Measurements from ENCODE around the gene RNF157. TPM values are rescaled to one million over a fixed set of nuclear protein-coding genes. Genes with fewer than 3 reads are reported as not detected.
A peak's percentile ranks its signal among the peaks of the same experiment; 100 is the strongest.

RNF157 gene
- total and polyA plus RNA-seq, 2 of the 13 experiments (the other 11 are each of a cell fraction or from before 2014, with no cell fraction given), result 0.44 to 1.5 TPM

- TF ChIP-seq ZNF547 (CRISPR knock-in tag; IDR thresholded peaks at IDR 0.05) (no peak), SMC3 (IDR thresholded peaks at IDR 0.05; ENCODE audit: low read length) (peak; percentile 31; the same call in 1 of the 2 replicates), CEBPG (CRISPR knock-in tag; IDR thresholded peaks at IDR 0.05) (peak; percentile 94), HBP1 (CRISPR knock-in tag; IDR thresholded peaks at IDR 0.05; ENCODE audit: low read depth) (peak; percentile 88), RBM39 (IDR thresholded peaks at IDR 0.05; ENCODE audit: low read depth, low read length, poor library complexity, severe bottlenecking) (no peak), SIN3B (IDR thresholded peaks at IDR 0.05; ENCODE audit: low read length) (no peak), ZBTB43 (CRISPR knock-in tag; conservative IDR thresholded peaks at IDR 0.05) (peak; percentile 99), THRA (CRISPR knock-in tag; IDR thresholded peaks at IDR 0.05; ENCODE audit: borderline replicate concordance) (no peak; the same call in 1 of the 2 replicates), ZNF230 (CRISPR knock-in tag; IDR thresholded peaks at IDR 0.05) (no peak), ZNF7 (CRISPR knock-in tag; IDR thresholded peaks at IDR 0.05) (no peak; the same call in 1 of the 2 replicates), ATF7-NPFF (CRISPR knock-in tag; IDR thresholded peaks at IDR 0.05; ENCODE audit: low read depth) (peak; percentile 79; the same call in 1 of the 2 replicates), GFI1 (CRISPR knock-in tag; IDR thresholded peaks at IDR 0.05; ENCODE audit: borderline replicate concordance) (peak; percentile 84; the same call in 1 of the 2 replicates), SP140L (CRISPR knock-in tag; IDR thresholded peaks at IDR 0.05; ENCODE audit: borderline replicate concordance) (no peak), PHF21A (CRISPR knock-in tag; IDR thresholded peaks at IDR 0.05) (peak; percentile 95), YEATS2 (CRISPR knock-in tag; IDR thresholded peaks at IDR 0.05; ENCODE audit: borderline replicate concordance) (peak; percentile 85; the same call in 1 of the 2 replicates), ZNF121 (CRISPR knock-in tag; IDR thresholded peaks at IDR 0.05) (no peak), CHD2 (IDR thresholded peaks at IDR 0.05; ENCODE audit: low read depth, low read length) (no peak), KDM2A (CRISPR knock-in tag; IDR thresholded peaks at IDR 0.05; ENCODE audit: borderline replicate concordance, low read depth) (peak; percentile 51; the same call in 1 of the 2 replicates), GABPB1 (CRISPR knock-in tag; IDR thresholded peaks at IDR 0.05) (peak; percentile 41), FOXO4 (CRISPR knock-in tag; conservative IDR thresholded peaks at IDR 0.05) (0 out of 2 replicates have a peak, but pooled peaks have one; percentile 54), ZBTB20 (CRISPR knock-in tag; IDR thresholded peaks at IDR 0.05; ENCODE audit: borderline replicate concordance, low read depth) (peak; percentile 68; the same call in 1 of the 2 replicates), MEIS2 (CRISPR knock-in tag; IDR thresholded peaks at IDR 0.05) (peak; percentile 84)
Measured at GRCh38 chr17:76252040-76252954, 12.0 kb upstream of the RNF157 start (continued).
